Subcutaneous adipose tissue (tissue), 4 donors: ENCODE measurements around the gene KRTAP10-6. TPM values are rescaled to one million over a fixed set of nuclear protein-coding genes. Genes with fewer than 3 reads are reported as not detected.

Source experiments
- total RNA-seq, 4 donors: library from RNA; depleted of rRNA; stranded (reverse); fragments of >200 nt; gene quantifications; one replicate each; pipeline ENCODE4 v1.1.0, GENCODE V29; 2016
- TF ChIP-seq, protein P1 (sequence below): fragments of 450-650 bp; IDR thresholded peaks from one replicate; pipeline ENCODE4 v1.5.1; 2016; ENCODE audit warnings: low read depth, mild to moderate bottlenecking, control low read depth, antibody characterized with exemption, moderate library complexity

KRTAP10-6 gene
- total RNA-seq, 4 donors from 2014 or later = not detected

DNA sequence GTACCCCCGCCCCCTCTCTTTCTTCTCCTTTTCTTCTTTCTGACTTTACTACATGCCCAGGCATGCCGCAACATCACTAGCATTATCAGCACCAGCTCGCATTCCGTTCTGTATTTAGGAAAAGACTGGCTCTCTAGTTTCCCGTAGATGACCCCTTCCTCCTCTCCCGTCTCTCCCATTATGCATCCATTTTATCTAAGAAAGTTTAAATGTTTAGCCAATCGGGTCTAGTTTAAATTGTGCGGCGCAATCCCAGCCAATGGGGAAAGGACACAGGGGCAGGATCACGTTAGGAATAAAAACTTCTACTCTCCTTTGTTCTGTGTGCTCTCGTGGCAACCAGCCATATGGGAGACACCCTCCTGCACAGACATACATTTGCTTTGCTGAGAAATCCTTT is 5.8 kb upstream of the KRTAP10-6 start:
- TF ChIP-seq, protein P1, sequence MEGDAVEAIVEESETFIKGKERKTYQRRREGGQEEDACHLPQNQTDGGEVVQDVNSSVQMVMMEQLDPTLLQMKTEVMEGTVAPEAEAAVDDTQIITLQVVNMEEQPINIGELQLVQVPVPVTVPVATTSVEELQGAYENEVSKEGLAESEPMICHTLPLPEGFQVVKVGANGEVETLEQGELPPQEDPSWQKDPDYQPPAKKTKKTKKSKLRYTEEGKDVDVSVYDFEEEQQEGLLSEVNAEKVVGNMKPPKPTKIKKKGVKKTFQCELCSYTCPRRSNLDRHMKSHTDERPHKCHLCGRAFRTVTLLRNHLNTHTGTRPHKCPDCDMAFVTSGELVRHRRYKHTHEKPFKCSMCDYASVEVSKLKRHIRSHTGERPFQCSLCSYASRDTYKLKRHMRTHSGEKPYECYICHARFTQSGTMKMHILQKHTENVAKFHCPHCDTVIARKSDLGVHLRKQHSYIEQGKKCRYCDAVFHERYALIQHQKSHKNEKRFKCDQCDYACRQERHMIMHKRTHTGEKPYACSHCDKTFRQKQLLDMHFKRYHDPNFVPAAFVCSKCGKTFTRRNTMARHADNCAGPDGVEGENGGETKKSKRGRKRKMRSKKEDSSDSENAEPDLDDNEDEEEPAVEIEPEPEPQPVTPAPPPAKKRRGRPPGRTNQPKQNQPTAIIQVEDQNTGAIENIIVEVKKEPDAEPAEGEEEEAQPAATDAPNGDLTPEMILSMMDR = no peak

DNA sequence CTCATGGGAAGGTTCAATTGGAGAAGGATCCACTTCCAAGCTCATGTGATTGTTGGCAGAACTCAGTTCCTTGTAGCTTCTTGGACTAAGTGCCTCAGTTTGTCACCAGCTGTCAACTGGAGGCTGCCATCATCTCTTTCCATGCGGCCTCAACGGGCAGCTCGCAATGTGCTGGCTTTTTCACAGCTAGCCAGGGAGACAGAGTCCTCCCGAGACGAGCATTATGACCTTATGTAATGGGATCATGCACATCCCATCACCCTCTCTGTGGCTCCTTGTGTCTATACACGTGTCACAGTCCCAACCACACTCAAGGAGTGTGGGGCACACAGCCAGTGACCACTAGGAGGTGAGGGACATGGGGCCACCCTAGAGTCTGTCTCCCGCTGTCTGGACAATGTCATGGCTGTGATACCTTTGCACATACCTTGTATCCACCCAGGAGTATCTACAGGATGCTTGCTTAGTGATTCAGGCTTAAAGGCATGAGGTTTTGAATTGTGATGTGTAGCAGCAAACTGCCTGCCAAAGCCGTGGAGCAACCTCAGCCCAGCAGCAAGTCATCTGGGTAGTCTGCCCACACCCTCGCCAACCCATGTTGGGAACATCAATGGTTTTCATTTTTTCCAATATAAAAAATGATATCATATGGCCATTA is 3.9 kb upstream of the KRTAP10-6 start:
- TF ChIP-seq, protein P1 = no peak

DNA sequence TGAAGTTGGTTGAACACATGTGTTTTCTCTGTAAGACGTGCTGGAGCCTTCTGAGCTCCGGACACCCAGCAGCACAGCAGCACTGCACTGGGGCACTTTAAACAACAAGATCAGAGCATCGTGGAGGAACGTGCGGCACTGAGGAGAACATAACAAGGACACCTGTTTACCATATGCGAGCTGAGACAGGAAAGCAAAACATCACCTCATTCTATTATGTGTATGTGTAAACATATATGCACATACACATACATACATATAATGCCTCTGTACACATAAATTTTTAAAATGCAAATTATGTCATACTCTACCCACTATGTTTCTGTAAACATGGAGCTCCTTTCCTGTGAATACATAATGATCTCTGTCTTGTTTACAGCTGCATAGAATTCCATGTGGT is 3.2 kb upstream of the KRTAP10-6 start:
- TF ChIP-seq, protein P1 = no peak

DNA sequence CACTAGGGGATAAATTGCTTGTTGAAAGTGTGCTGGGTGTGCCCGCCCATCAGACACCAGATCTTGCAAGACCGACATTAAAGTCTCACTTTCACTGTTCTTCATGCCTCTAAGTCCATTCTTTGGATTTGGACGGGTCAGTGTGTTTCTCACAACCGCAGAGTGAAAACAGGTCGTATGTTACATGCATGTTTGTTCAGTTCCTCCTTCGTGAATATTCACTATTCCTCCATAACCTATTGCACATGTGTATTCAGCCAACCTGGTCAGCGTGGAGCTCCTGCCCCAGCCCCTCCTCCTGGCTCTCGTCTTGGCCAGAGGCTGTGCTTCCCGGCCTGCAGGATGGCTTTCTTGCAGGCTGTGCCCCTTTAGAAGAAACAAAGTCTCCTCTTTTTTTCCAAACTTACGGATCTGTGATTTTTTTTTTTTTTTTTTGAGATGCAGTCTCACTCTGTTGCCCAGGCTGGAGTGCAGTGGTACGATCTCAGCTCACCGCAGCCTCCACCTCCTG is 2.2 kb upstream of the KRTAP10-6 start:
- TF ChIP-seq, protein P1 = no peak

DNA sequence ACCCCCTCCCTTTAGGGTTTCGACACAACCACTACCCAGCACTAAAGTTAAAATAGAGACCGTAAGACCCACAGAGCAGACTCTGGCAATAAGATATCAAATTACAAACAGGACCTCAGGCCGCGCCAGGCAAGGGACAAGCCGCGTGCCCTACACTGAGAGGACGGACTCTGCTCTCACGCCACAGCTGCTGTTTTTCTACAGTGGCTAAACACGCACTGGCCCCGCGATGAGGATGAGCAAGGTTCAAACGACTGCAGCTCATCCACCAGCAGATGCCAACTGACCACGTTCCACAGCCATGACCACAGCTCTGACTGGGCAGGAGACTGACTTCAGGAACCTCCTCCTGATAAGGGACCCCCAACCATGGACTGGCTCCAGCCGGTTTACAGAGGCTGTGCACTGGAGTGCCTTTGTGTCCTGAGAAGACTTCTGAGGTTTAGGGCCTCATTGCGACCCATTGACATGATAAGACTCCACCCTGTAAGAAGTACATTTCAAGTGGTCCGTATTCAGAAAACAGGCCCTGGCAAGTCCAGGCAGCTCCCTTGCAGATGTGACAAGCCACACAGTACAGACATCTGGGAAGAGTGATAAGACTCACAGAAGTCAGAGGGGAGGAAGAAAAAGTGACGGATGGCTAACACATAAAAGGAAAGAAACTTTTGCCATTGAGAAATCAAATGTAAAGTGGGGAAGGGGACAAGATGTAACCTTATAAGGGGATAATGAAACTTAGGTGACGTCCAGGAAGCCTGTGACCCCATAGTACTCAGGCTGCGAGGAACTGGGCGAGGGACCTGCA is 1.5 kb upstream of the KRTAP10-6 start:
- TF ChIP-seq, protein P1 = no peak

DNA sequence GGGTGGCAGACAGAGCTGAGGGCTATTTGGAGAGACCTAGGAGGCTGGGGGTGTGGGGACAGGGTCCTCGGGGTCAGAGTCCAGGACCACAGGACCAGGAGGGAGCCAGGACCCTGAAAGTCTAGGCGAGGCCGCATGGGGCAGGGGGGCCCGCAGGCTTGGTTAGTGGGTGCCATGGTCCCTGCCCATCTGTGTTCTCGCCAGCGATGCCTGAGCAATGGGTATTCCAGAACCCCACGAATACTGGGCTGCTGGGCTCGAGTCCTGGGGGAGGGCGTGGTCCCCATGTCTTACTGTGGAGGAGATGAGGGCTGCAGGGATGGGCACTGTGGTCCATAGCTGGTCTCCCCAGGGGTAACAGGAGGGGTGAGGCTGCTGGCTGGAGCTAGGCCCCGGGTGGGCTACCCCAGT is 2.0 kb downstream of the KRTAP10-6 start:
- TF ChIP-seq, protein P1 = no peak

DNA sequence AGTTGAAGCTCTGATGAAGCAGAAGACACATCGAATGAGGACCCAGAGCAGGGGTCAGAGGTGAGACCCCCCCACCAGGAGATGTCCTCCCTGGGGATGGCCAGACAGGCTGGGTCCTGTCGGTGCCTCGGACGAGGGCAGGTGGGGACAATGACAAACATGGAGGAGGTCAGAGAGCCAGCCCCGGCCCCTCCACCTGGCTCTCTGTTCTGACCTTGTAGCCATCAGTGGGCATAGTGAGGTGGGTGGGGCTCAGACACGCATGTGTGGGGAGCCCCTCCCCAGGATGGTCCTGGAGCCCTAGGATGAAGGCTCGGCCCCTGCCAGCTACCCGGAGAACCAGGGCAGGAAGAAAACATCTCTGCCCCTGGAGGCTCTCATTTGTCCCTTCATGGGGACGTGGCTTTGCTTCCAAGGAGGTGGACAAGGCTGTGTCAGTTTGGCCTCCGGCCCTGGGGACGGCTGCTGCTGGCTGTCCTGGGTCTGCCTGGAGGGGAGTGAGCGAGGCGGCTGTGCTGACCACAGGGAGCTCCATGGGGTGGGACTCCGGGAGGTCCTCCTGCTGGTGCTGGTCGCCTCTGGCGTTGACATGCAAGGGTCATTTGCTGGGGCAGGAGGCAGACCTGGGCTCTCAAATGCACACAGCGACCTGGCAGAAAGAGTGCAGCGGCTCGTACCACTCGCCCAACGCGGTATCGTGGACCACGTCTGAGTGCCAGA is 2.6 kb downstream of the KRTAP10-6 start:
- TF ChIP-seq, protein P1 = no peak
